Gastroesophageal sphincter (tissue), 3 donors: ENCODE measurements around the gene GPR63.

Source experiments
- EP300 ChIP-seq: sonication (generic); formaldehyde crosslinking; IDR thresholded peaks from one replicate; pipeline ENCODE4 v1.6.1; 2017; ENCODE audit warnings: antibody characterized with exemption, mild to moderate bottlenecking
- POLR2A ChIP-seq, 2 donors: fragments of 450-650 bp; IDR thresholded peaks; one replicate each; pipeline ENCODE4 v1.6.1; 2017; ENCODE audit warnings: antibody characterized with exemption in 2 of 2, mild to moderate bottlenecking in 2 of 2, moderate library complexity in 1 of 2
- TF ChIP-seq, protein P1 (sequence below), 4 experiments: fragments of 200-600 bp in 2 of 4; fragments of 450-650 bp in 2 of 4; sonication (generic) in 1 of 4; IDR thresholded peaks; one replicate each; pipeline ENCODE4 v1.5.1; 2017 to 2019; ENCODE audit warnings: antibody characterized with exemption in 4 of 4, mild to moderate bottlenecking in 2 of 4, moderate library complexity in 2 of 4

DNA sequence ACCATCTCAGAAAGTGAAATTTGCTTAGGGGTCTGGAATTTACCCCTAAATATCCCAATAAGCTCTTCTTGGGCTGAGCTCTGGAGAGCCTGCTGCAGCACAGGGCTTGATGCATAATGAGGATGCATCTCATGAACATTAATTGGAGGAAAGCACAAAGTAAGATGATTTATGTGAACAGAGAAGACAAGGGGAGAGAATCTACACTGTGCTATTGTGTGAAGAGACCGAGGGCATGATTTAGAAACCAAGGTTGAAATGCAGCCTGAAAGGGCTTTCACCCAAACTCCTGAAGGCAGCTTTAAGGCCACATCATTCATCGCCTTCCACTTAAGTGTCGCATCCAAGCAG is 27.8 kb upstream of the GPR63 start:
- TF ChIP-seq POLR2A (IDR thresholded peaks at IDR 0.05) (no peak), EP300 (no peak)
- TF ChIP-seq, protein P1, sequence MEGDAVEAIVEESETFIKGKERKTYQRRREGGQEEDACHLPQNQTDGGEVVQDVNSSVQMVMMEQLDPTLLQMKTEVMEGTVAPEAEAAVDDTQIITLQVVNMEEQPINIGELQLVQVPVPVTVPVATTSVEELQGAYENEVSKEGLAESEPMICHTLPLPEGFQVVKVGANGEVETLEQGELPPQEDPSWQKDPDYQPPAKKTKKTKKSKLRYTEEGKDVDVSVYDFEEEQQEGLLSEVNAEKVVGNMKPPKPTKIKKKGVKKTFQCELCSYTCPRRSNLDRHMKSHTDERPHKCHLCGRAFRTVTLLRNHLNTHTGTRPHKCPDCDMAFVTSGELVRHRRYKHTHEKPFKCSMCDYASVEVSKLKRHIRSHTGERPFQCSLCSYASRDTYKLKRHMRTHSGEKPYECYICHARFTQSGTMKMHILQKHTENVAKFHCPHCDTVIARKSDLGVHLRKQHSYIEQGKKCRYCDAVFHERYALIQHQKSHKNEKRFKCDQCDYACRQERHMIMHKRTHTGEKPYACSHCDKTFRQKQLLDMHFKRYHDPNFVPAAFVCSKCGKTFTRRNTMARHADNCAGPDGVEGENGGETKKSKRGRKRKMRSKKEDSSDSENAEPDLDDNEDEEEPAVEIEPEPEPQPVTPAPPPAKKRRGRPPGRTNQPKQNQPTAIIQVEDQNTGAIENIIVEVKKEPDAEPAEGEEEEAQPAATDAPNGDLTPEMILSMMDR (IDR thresholded peaks at IDR 0.05) = no peak
